Smooth muscle cell (in vitro differentiated cells): ENCODE results near the gene PARP1. TPM values are rescaled to one million over a fixed set of nuclear protein-coding genes. Genes with fewer than 3 reads are reported as not detected.

Source experiments
- DNase-seq: peaks from one replicate; lab custom pipeline; 2025; ENCODE audit not compliant: unreplicated experiment; lab: John Stamatoyannopoulos, UW
- H2AFZ ChIP-seq: fragments of 200-600 bp; sonication (generic); 2 replicates; pipeline ENCODE4 v1.6.0; 2016; ENCODE audit warnings: antibody characterized with exemption, low read depth, mild to moderate bottlenecking
- H3F3A ChIP-seq: fragments of 200-600 bp; sonication (generic); 2 replicates; pipeline ENCODE4 v1.6.0; 2017; ENCODE audit warnings: antibody characterized with exemption, low read depth
- H3K27ac ChIP-seq: fragments of 200-600 bp; sonication (generic); 2 replicates; pipeline ENCODE4 v1.5.1; 2016; ENCODE audit warnings: low read depth, mild to moderate bottlenecking
- H3K27me3 ChIP-seq: fragments of 200-600 bp; sonication (generic); 2 replicates; pipeline ENCODE4 v1.6.1; 2016; ENCODE audit warnings: low read depth, mild to moderate bottlenecking
- H3K36me3 ChIP-seq: fragments of 200-600 bp; sonication (generic); 2 replicates; pipeline ENCODE4 v1.5.1; 2016; ENCODE audit warnings: low read depth
- H3K4me1 ChIP-seq: fragments of 200-600 bp; sonication (generic); 2 replicates; pipeline ENCODE4 v1.5.1; 2016; ENCODE audit warnings: low read depth
- H3K4me2 ChIP-seq: fragments of 200-600 bp; sonication (generic); 2 replicates; pipeline ENCODE4 v1.6.0; 2016; ENCODE audit warnings: mild to moderate bottlenecking
- H3K4me3 ChIP-seq: fragments of 200-600 bp; sonication (generic); 2 replicates; pipeline ENCODE4 v1.5.1; 2016; ENCODE audit warnings: mild to moderate bottlenecking
- H3K79me2 ChIP-seq: fragments of 200-600 bp; sonication (generic); 2 replicates; pipeline ENCODE4 v1.6.0; 2016; ENCODE audit warnings: low read depth, mild to moderate bottlenecking
- H3K9ac ChIP-seq: fragments of 200-600 bp; sonication (generic); 2 replicates; pipeline ENCODE4 v1.6.0; 2016; ENCODE audit warnings: low read depth
- H3K9me3 ChIP-seq: fragments of 200-600 bp; sonication (generic); replicated peaks from 2 replicates; pipeline ENCODE4 v1.5.1; 2016; ENCODE audit warnings: low read depth
- H4K20me1 ChIP-seq: fragments of 200-600 bp; sonication (generic); 2 replicates; pipeline ENCODE4 v1.6.0; 2016; ENCODE audit warnings: low read depth
- CTCF ChIP-seq: fragments of 200-600 bp; sonication (generic); IDR thresholded peaks from 2 replicates; pipeline ENCODE4 v1.5.1; 2017; ENCODE audit warnings: borderline replicate concordance, mild to moderate bottlenecking, antibody characterized with exemption; ENCODE audit not compliant: insufficient read depth, poor library complexity, severe bottlenecking
- WGBS: methylation state at CpG from one replicate; pipeline ENCODE4 v1.1.7; 2016; ENCODE audit warnings: low lambda C conversion rate; 5-methylcytosine and 5-hydroxymethylcytosine counted together
- polyA plus RNA-seq: library from polyadenylated mRNA; unstranded; fragments of >200 nt; fragmentation: Nextera tagmentation; extraction: Ambion mirVana; gene quantifications from 2 replicates; pipeline ENCODE4 v1.2.1, GENCODE V29; 2016
- total RNA-seq: library from RNA; depleted of rRNA; stranded (reverse); fragments of >200 nt; gene quantifications from 2 replicates; pipeline ENCODE4 v1.2.3, GENCODE V29; 2014

PARP1 gene
- total and polyA plus RNA-seq, 2 experiments from 2014 or later, result 27.4 to 38.5 TPM

GRCh38 chr1:226414098-226414698 is 6.3 kb upstream of the PARP1 start:
- Histone ChIP-seq H3K36me3 (no peaks in the 10 kb centered on the region), H3K4me2 (no peak overlapping the region), H4K20me1 (no peaks in the 10 kb centered on the region), H3K27ac (no peak overlapping the region), H3K9me3 (no peaks in the 10 kb centered on the region), H3K9ac (no peak overlapping the region), H2AFZ (no peak overlapping the region), H3K4me1 (no peaks in the 10 kb centered on the region), H3K4me3 (no peak overlapping the region), H3F3A (no peaks in the 10 kb centered on the region), H3K79me2 (no peaks in the 10 kb centered on the region), H3K27me3 (no peaks in the 10 kb centered on the region)
- 88% methylated on average over 11 of the region's 11 CpGs for WGBS
- no peak for DNase-seq
- no peak for TF ChIP-seq CTCF

DNA sequence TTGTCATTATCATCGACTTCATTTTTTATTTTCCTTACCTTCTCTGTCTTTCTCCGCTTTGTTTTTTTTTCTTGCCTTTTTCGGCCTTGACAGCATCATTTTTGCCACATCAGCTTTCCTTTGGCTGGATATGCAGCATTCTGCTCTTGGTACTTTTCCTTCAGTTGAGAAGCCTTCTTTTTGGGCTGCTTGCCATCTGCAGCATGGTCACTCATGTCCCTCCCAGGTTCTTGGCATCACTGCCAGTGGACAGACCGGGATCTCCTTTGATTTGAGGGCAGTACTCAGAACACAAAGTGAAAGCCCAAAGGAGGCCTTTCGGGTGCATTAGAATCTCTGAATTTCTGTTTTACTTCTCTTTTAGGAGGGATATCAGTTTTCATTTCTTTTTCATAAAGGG is 3.7 kb upstream of the PARP1 start:
- no peak for TF ChIP-seq CTCF
- Histone ChIP-seq H3K4me1 (peaks cover 5% of the 10 kb centered on the region), H3K4me2 (no peak overlapping the region), H2AFZ (no peak overlapping the region), H3K27me3 (no peaks in the 10 kb centered on the region), H3K27ac (no peak overlapping the region), H3K9me3 (no peaks in the 10 kb centered on the region), H3K4me3 (no peak overlapping the region), H4K20me1 (peaks cover 4% of the 10 kb centered on the region), H3F3A (peaks cover 13% of the 10 kb centered on the region), H3K79me2 (peaks cover 6% of the 10 kb centered on the region), H3K36me3 (no peaks in the 10 kb centered on the region), H3K9ac (no peak overlapping the region)
- DNase-seq, result no peak
- WGBS, result 89% methylated on average over 5 of the region's 5 CpGs

GRCh38 chr1:226410958-226411357 is 3.1 kb upstream of the PARP1 start:
- WGBS, result 93% methylated on average over 2 of the region's 2 CpGs
- no peaks in the 10 kb centered on the region for H3K9me3 ChIP-seq
- peaks cover 13% of the 10 kb centered on the region for H3F3A ChIP-seq
- no peaks in the 10 kb centered on the region for H3K36me3 ChIP-seq
- H3K4me2 ChIP-seq, result no peak overlapping the region
- H3K79me2 ChIP-seq, result peaks cover 12% of the 10 kb centered on the region
- H3K27me3 ChIP-seq, result no peaks in the 10 kb centered on the region
- no peak overlapping the region for H2AFZ ChIP-seq
- no peak overlapping the region for H3K27ac ChIP-seq
- DNase-seq, result no peak
- H3K4me3 ChIP-seq, result no peak overlapping the region
- peaks cover 10% of the 10 kb centered on the region for H4K20me1 ChIP-seq
- peaks cover 11% of the 10 kb centered on the region for H3K4me1 ChIP-seq
- no peak overlapping the region for H3K9ac ChIP-seq
- TF ChIP-seq CTCF, result no peak

GRCh38 chr1:226409392-226409791 is 1.5 kb upstream of the PARP1 start:
- Histone ChIP-seq H2AFZ (no peak overlapping the region), H3K36me3 (no peaks in the 10 kb centered on the region), H3K4me1 (peaks cover 21% of the 10 kb centered on the region), H3F3A (peaks cover 13% of the 10 kb centered on the region), H3K4me2 (no peak overlapping the region), H3K79me2 (peaks cover 27% of the 10 kb centered on the region), H3K27ac (no peak overlapping the region), H3K4me3 (no peak overlapping the region), H3K27me3 (no peaks in the 10 kb centered on the region), H3K9ac (no peak overlapping the region), H4K20me1 (peaks cover 26% of the 10 kb centered on the region), H3K9me3 (no peaks in the 10 kb centered on the region)
- no peak for DNase-seq
- TF ChIP-seq CTCF, result no peak
- WGBS, result 97% methylated on average over 4 of the region's 4 CpGs
